Brain microvascular endothelial cell (primary cell): ENCODE data around the gene PON1.

Experiments
- DNase-seq: peaks from one replicate; pipeline ENCODE4 v3.0.0-alpha.2; 2020
- H3K27ac ChIP-seq: fragments of 250-450 bp; sonication (Bioruptor Pico); 2 replicates; pipeline ENCODE4 v1.5.1; 2020; ENCODE audit warnings: mild to moderate bottlenecking, moderate library complexity
- H3K27me3 ChIP-seq: fragments of 250-450 bp; sonication (Bioruptor Pico); replicated peaks from 2 replicates; pipeline ENCODE4 v1.5.1; 2020; ENCODE audit warnings: mild to moderate bottlenecking
- H3K36me3 ChIP-seq: fragments of 250-450 bp; sonication (Bioruptor Pico); replicated peaks from 2 replicates; pipeline ENCODE4 v1.5.1; 2020; ENCODE audit warnings: mild to moderate bottlenecking
- H3K4me3 ChIP-seq: 2 replicates; pipeline ENCODE4 v1.5.1; 2011; ENCODE audit warnings: low read depth, mild to moderate bottlenecking, control low read depth, low read length, moderate library complexity
- CTCF ChIP-seq: IDR thresholded peaks from 2 replicates; pipeline ENCODE4 v1.5.1; 2011; ENCODE audit warnings: low read depth, mild to moderate bottlenecking, moderate library complexity, low read length, control low read depth, inconsistent platforms; ENCODE audit errors: missing control alignments
- in situ Hi-C: cut with HindIII; loops from 2 replicates; pipeline ENCODE4 v1.10.0; 2017; ENCODE audit warnings: low sequenced_read_pairs, low pct_ligation_motif_present

Gene PON1

GRCh38 chr7:95317546-95317945, 6.8 kb downstream of the PON1 start:
- in situ Hi-C loops: no loop called here
- DNase-seq: no peak
- Histone ChIP-seq H3K4me3 (no peak overlapping the region), H3K27me3 (no peaks in the 10 kb centered on the region), H3K27ac (no peak overlapping the region), H3K36me3 (no peaks in the 10 kb centered on the region)
- no peak for TF ChIP-seq CTCF

- no peaks in the 10 kb centered on the region for H3K27me3 ChIP-seq
- no peak overlapping the region for H3K27ac ChIP-seq
- no peak for DNase-seq
- no peak overlapping the region for H3K4me3 ChIP-seq
- TF ChIP-seq CTCF: no peak
- in situ Hi-C loops: no loop called here
- no peaks in the 10 kb centered on the region for H3K36me3 ChIP-seq
Measured at GRCh38 chr7:95316588-95316987, 7.7 kb downstream of the PON1 start.

- DNase-seq: no peak
- no peaks in the 10 kb centered on the region for H3K36me3 ChIP-seq
- H3K27ac ChIP-seq: no peak overlapping the region
- no peak overlapping the region for H3K4me3 ChIP-seq
- TF ChIP-seq CTCF: no peak
- H3K27me3 ChIP-seq: no peaks in the 10 kb centered on the region
- in situ Hi-C loops: no loop called here
Measured at GRCh38 chr7:95312561-95312960, 11.8 kb downstream of the PON1 start.

- in situ Hi-C loops: no loop called here
- Histone ChIP-seq H3K4me3 (no peak overlapping the region), H3K27ac (no peak overlapping the region), H3K36me3 (no peaks in the 10 kb centered on the region), H3K27me3 (no peaks in the 10 kb centered on the region)
- DNase-seq: no peak
- TF ChIP-seq CTCF: no peak
Measured at GRCh38 chr7:95311389-95311788, 12.9 kb downstream of the PON1 start.

- no peak for TF ChIP-seq CTCF
- in situ Hi-C loops: no loop called here
- H3K4me3 ChIP-seq: no peak overlapping the region
Measured at GRCh38 chr7:95309951-95310350, 14.4 kb downstream of the PON1 start.

GRCh38 chr7:95304990-95305389, 19.3 kb downstream of the PON1 start:
- no peaks in the 10 kb centered on the region for H3K36me3 ChIP-seq
- DNase-seq: no peak
- H3K4me3 ChIP-seq: no peak overlapping the region
- H3K27me3 ChIP-seq: no peaks in the 10 kb centered on the region
- no peak for TF ChIP-seq CTCF
- no peak overlapping the region for H3K27ac ChIP-seq
- in situ Hi-C loops: no loop called here

More at GRCh38 chr7:95309951-95310350, 14.4 kb downstream of the PON1 start:
- DNase-seq: no peak
- Histone ChIP-seq H3K27ac (no peak overlapping the region), H3K36me3 (no peaks in the 10 kb centered on the region), H3K27me3 (no peaks in the 10 kb centered on the region)
